ENCODE data around the gene MAN2C1.
"Not testable (repeated sequence)": the region's sequence is repeated elsewhere in the genome, so short reads cannot be mapped to it uniquely, and the experiment has no call there.

MAN2C1 gene

DNA sequence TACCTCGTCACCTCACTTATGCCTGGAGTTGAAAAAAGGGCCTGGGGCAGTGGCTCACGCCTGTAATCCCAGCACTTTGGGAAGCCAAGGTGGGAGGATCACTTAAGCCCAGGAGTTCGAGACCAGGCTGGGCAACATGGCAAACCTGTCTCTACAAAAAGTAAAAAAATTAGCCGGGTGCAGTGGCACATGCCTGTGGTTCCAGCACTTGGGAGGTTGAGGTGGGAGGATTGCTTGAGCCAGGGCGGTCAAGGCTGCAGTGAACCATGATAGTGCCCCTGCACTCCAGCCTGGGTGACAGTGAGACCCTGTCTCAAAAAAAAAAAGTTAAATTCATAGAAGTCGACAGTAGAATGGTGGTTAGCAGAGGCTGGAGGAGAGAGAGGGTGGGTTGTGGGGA lies 26.2 kb downstream of the MAN2C1 start:
- no peak for DNase-seq

DNA sequence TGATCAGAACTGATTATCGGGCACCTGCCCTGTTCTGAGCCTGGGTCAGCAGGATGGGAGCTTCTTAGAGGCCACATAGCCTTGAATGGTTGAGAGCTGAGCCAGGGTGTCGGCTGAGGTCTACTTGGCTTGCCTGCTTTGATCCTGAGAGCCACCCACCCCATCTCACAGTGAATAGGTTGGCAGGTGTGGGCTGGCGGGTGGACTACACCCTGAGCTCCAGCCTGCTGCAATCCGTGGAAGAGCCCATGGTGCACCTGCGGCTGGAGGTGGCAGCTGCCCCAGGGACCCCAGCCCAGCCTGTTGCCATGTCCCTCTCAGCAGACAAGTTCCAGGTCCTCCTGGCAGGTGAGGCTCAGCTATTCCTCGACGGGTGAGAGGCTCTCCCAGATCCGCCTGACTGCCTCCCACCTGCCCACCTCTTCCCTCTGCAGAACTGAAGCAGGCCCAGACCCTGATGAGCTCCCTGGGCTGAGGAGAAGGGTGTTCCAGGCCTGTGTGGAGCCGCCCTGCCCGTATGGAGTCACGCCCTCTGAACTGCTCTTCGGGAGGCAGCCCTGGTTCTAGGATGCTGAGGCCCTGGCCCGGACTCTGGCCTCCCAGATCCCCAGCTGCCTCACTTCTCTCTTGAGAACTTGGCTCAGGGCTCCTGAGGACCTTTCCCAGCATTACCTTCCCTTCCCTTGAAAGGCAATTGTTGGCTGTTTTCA lies 28.7 kb downstream of the MAN2C1 start:
- DNase-seq = no peak

DNA sequence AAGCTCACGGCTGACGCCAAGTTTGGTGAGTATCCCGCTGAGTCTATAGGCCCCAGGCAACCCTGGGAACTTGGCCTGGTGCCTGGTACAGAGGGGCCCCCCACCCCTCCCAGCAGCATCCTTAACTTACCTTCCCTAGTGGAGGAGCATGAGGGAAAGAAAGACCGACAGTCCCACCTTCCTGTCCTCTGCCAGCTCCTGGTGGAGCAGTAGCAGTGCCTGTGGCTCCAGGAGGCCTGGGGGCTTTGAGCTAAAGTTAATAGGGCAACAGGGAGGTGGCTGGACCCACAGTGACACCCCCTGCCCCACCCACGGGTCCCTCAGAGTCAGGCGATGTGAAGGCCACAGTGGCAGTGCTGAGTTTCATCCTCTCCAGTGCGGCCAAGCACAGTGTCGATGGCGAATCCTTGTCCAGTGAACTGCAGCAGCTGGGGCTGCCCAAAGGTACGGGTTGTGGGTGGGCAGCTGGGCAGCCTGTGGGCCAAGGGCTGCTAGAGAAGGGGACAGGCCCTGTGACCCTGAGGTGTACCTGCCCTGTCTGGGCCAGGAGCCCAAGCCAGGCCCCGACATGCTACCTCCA lies 29.7 kb downstream of the MAN2C1 start:
- no peak for DNase-seq

DNA sequence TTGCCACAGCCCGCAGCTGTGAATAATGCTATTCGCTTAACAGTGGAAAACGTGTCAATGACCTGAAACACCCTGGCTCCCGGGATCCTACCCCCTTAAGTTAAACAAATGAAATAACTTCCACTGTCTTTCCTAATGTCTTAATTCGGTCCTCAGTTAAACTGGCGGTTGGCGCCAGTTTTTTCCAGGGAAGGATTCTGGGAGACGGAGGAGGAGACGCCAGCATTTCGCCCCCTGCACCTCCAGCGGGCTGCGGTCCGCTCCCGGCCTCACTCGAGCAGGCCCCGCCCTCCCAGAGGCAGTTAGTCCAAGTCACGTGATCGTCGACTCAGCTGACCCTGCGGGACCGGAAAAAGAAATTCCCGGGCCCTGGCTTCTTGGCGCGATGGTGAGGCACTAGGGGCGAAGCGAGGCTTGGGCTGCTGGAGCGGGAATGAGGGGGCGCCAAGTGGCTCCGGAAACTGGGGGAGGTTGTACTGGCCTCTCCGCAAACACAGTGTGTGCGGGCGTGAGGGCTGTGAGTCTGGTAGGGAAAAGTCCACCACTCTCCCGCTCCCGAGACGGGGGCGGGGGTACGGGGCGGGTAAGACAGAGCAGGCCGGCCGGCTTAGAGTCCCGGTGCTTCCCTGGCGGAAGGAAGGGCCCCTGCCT lies 32.6 kb downstream of the MAN2C1 start, which contains the start of gene COMMD4:
TSS of gene COMMD4 (plus strand) at position 359 of the 651 bp plus-strand sequence. CDS start at position 386, 27 bp downstream.
- DNase-seq = peak; percentile 82

DNA sequence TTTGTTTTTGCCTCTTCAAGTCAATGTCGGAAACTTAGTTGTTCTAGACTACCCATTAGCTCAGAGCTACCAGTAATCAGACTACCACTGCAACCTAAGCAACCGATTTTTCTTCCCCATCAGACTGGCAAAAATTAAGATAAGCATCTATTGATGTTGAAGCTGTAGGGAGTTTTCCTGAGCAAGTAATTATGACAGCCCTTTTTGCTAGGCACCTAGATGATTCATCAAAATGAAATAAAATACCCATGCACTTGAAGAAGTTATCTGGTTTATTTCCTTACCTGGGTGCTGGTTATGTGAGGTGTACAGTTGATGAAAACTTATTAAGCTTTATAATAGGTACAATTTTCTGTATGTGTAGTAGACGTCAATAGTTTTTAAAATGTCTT lies 33.1 kb downstream of the MAN2C1 start:
- DNase-seq = no peak

DNA sequence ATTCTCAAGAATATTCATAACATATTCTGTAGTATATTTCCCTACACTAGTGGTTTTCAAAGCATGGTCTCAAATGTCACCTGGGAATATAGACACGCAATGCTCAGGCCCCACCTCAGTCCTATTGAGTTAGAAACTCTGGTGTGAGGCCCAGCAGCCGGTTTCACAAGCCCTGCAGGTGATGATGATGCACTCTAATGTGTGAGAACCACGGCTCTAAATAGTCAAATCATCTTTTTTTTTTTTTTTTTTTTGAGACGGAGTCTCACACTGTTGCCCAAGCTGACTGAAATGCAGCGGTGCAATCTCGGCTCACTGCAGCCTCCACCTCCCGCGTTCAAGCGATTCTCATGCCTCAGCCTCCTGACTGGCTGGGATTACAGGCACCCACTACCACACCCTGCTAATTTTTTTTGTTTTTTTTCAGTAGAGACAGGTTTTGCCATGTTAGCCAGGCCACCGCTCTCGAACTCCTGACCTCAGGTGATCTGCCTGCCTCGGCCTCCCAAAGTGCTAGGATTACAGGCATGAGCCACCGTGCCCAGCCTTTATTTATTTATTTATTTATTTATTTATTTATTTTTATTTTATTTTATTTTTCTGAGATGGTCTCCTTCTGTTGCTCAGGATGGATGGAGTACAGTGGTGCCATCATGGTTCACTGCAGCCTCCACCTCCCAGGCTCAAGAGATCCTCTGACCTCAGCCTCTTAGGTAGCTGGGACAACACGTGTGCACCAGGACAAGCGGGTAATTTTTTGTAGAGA lies 34.6 kb downstream of the MAN2C1 start:
- not testable (repeated sequence) for DNase-seq

DNA sequence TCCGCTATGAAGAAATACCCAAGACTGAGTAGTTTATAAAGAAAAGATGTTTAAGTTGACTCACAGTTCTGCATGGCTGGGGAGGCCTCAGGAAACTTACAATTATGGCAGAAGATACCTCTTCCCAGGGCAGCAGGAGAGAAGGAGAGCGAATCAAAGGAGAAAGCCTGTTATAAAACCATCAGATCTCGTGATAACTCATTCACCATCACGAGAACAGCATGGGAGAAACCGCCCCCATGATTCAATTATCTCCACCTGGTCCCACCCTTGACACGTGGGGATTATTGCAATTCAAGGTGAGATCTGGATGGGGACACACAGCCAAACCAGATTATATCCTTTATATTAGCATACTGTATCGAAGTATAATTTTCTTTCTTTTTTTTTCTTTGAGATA lies 36.3 kb downstream of the MAN2C1 start:
- not testable (repeated sequence) for DNase-seq

DNA sequence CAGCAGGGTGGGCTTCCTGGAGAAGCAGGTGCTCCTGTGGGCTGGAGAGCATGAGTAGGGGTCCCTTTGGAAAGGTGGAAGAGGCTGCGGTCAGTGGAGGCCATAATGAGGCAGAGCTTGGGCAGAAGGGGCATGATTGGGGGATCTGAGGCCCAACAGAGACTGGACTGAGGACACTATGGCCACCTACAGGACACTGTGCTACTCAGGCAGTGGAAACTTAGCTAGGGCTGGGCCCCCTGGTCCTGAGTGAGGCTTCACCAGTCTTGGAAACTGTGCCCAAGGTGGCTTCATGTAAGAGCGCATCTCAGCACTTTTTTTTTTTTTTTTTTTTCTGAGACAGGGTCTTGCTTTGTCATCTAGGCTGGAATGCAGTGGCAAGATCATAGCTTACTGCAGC lies 38.8 kb downstream of the MAN2C1 start:
- no peak for DNase-seq

DNA sequence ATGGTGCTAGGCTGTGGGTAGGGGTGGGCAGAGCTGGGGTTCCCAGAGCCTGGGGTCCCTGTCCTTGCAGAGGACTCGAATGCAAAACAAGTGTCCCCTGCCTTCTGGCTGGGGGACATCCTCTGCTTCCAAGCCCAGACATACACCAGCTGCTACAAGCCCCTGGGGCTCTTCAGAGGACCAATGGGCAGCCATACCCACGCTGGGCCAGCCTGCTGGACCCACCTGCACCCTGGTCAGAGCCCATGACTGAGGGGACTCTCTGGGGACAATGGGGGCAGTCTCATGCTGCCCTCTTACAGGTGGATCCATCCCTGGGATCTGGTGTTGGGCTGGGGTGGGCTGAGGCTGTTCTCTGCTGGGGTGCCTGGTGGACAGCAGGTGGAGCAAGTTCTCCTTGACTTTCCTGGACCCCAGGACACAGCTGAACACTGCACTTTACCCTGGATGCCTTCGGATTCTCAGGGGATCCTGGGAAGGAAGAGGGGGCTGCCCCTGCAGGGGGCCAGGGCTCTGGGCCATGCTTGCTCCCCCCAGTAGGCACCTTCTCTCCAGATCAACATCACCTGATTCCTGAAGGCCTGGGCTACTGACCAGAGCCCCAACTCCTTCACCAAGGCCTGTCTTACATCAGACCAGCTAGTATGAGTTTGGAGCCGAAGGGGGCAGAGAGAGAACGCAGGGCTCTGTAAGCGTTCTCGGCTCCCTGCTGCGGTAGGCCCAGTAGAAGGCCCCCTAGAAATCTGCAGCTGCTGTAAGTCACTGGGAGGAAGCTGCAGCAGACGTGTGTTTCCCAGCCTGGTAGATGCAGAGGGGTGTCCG lies 39.7 kb downstream of the MAN2C1 start:
- DNase-seq = no peak

DNA sequence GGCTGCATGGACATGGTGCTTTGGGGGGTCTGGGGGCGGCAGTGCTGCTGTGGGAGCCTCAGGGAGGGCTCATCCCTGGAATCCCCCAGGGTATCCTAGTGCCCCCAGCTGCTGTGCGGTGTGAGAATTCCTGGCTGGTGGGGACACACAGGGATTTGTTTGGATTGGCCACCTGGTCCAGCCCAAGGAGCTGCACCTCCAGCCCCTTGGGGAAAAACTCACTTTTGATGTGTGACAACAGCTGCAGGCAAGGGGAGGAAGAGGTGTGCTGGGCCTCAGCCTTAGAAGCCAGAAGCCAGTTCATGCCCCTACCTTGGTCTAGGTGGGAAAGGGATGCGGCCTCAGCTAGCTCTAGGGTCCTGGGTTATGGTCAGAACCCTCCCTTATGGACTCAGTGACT lies 40.9 kb downstream of the MAN2C1 start:
- DNase-seq = no peak

DNA sequence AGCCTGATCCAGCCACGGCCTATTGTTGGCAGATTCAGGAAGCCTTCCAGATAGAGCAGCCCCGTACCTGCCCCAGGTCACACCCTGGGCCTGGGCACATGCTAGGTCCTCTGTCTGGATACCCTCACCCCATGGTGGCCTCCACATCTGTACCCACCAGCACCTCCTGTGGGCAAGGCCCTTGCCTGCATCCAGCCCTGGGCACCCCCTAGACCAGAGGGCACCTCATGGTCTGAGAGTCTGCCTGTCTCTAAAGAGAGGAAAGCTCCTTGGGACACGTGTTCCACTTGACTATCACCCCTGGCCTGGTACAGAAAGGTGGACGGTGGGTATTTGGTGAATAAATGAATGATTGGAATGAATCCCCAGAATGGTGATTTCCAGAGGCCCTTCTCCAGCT lies 41.4 kb downstream of the MAN2C1 start:
- DNase-seq = no peak

DNA sequence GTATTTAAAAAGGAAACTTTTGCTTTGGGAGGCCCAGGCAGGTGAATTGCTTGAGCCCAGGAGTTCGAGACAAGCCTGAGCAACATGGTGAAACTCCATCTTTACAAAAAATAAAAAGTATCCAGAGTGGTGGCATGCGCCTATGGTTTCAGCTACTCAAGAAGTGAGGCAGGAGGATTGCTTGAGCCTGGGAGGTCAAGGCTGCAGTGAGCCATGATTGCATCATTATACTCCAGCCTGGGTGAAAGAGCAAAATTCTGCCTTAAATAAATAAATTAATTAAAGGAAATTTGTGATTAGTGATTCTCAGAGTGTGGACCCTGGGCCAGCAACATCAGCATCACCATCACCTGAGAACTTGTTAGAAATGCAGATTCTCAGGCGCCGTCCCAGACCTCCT lies 42.5 kb downstream of the MAN2C1 start:
- no peak for DNase-seq

DNA sequence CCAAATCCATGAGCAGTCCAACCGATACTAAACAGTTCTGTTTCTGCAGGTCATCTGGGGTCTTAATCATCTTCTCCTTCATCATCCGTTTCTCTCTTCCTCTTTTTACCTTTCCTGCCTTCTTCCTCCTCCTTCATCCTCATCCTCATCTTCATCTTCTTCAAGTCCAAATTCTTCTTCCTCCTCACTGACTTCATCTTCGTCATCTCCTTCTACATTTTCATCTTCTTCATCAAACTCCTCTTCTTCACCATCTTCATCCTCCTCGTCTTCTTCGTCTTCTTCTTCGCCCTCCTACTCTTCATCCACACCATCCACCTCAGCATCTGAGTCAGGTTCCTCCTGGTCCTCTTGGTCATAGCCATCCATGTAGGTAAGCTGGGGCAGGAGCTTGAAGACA lies 46.7 kb downstream of the MAN2C1 start:
- no peak for DNase-seq

DNA sequence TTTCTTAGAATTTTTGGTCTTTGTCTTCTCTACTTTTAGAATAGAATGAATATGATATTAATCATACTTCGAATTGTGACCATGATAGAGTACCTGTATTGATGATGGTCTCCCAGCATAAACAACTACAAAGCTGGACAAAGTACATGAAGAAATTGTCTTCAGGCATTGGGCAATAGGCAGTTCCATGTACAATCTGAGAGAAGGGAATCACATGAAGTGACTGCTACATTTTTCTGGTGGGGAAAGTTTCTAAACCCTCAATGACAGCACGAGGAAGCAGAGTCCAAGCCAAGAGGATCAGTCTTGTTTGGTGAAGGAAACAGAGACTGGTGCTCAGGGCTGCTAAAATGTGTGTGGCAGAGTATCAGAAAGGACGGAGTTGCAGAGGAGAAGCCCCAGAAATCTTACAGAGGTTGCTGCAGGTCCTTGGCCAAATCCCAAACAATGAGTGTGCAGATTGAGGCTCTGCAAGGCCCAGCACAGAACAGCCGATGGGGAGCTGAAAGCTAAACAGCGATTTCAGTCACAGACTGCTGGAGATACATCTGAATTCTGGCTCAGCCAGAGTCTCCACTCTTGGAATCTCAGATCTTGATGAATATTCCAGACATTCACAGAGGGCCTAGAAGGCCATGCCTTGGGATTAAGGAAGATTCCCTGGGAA lies 49.0 kb downstream of the MAN2C1 start:
- DNase-seq = not testable (repeated sequence)

DNA sequence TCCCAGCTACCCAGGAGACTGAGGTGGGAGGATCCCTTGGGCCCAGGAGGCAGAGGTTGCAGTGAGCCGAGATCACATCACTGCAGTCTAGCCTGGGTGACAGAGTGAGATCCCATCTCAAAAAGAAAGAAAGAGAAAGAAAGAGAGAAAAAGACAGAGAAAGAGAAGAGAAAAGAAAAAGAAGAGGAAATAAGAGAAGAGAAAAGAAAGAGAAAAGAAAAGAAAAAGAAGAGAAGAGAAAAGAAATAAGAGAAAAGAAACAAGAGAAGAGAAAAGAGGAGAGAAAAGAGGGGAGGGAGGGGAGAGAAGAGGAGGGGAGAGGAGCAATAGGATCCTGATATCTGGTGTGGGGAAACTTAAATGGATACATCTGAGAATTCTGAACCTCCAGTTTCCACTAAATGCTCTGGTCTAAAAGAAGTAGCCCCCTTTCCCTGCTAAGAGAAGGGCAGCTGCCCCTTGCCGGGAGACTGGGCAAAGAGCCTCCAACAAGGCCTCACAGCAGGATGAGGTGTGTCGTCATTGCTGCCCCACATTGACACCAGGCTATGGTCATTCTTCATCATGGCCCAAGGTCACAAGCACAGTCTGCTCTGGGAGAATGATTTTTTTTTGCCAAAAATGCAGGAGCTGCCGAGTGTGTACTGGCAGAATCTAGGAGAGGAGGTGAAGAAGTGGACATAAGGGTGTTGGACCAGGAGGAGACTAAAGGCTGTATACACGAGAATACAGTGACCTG lies 53.7 kb downstream of the MAN2C1 start:
- no peak for DNase-seq

DNA sequence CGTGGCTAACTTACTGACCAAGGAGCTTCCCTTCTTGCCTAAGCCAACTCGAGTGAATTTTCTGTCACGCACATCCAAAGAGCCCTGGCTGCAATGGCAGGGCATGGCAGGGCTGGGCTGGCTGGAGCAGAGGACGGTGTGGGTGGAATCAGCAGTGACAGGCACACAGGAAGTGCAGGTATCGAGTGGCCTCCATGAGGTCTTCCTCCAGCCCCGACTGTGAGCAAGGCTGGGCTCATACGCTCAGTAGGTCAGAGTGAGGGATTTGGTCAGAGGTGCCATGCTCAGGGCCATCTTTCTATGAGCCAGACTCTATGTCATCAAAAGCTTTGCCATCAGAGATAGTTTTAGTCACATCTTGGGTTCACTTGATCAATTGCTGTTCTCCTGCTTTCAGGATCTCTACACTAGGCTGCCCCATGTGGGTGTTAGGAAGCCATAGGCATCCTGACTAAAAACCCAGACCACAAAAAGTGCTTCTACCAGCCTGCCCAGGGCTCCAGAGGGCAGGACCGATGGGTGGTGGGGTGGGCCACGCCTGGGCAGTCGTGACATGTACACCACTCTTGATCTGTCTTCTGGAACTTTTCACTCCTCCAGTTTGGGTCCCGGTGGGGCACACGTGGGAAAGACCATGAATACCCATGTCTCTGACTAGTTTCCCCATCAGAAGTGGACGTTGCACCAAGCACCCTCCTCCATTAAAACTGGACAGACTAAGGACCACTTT lies 55.1 kb downstream of the MAN2C1 start:
- DNase-seq = no peak

DNA sequence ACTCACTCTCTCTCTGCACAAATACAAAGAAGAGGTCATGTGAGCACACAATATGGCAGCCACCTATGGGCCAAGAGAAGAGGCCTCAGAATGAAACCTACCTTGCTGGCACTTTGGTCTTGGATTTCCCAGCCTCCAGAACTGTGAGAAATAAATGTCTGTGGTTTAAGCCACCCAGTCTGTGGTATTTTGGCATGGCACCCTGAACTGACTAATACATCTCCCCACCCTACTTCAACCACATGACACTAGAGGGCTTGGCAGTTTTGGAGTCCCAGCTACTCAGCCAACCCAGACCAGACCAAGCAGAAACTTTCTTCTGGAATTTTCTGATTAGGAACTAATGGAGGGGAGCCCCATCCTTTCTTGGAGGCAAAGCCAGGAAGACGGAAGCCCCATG lies 55.9 kb downstream of the MAN2C1 start:
- DNase-seq = not testable (repeated sequence)

DNA sequence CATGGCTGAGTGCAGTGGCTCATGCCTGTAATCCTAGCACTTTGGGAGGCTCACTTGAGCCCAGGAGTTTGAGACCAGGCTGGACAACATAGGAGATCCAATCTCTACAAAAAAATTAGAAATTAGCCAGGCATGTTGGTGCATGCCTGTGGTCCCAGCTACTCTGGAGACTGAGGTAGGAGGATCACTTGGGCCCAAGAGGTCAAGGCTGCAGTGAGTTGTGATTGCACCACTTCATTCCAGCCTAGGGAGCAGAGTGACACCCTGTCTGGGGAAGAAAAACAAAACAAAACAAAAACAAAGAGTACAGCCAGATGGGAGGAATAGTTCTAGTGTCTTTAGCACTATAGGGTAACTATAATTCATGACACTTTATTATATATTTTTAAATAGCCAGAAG lies 58.7 kb downstream of the MAN2C1 start:
- DNase-seq = no peak

DNA sequence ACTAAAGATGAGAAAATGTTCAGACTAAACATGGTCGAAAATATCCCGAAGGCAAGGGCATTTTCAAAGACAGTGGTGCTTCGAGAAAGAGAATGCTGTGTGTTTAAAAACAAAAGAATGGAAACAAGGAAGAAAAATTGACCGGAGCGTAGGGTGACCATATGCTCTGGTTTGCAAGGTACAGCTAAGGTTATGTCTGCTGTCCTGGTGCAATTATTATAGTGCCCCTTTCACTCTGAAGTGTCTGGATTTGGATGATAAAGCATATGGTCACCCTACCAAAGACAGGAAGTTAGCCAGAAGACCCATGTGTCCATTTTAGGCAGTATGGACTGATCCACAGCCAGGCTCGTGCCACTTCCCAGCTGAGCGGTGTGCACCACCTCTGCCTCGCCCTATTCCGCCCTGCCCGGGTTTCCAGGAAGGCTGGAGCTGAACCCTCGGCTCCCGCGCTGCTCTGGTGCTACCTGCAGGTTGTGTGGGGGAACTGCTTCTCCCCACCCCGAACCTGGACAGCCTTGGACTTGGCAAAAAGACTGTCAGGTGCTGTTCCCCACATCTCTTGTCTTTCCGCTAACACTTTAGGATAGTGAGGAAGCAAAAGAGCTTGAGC lies 60.5 kb downstream of the MAN2C1 start:
- peak; percentile 6 for DNase-seq

DNA sequence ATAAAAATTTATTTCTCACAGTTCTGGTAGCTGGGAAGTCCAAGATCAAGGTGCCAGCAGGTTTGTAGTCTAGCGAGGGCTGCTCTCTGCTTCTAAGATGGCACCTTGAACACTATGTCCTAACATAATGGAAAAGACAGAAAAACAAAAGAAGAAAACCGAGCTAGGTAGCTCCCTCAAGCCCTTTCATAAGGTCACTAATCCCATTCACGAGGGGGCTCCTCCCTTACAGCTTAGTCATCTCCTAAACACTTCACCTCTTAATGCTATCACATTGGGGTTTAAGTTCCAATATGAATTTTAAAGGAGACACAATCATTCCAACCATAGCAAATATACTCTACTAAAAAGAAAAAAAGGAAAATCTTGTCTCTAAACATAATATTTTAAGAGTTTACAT lies 62.2 kb downstream of the MAN2C1 start:
- DNase-seq = no peak
